HepG2 (cell line): Measurements from ENCODE around the gene PFKL. TPM values are rescaled to one million over a fixed set of nuclear protein-coding genes. Genes with fewer than 3 reads are reported as not detected.

Source experiments
- ATAC-seq: fragments of 200-7000 bp; cut with Tn5 transposase; 3 replicates; pipeline ENCODE4 v1.9.1; 2020; ENCODE audit warnings: mild to moderate bottlenecking, moderate library complexity
- BruUV-seq: library from RNA; stranded (reverse); fragments of 400-500 nt; replicated peaks from 2 replicates; lab custom pipeline; 2021; lab: Mats Ljungman, UMichigan
- CTCF ChIA-PET: fragments of 300-600 bp; formaldehyde crosslinking; extraction: SDS; loops from one replicate; lab custom pipeline; 2021; ENCODE audit warnings: low total read pairs, inconsistent platforms, low intra/inter-chr PET ratio; lab: Yijun Ruan, JAX
- POLR2A ChIA-PET: fragments of 350-600 bp; sonication (Branson Sonifier 250); formaldehyde crosslinking; loops from one replicate; lab custom pipeline; 2020; ENCODE audit warnings: antibody characterized with exemption, inconsistent platforms; lab: Yijun Ruan, JAX
- DNase-seq: peaks from one replicate; pipeline ENCODE4 v3.0.0-alpha.2; 2015; ENCODE audit warnings: low spot score
- FAIRE-seq: peaks from 3 replicates; lab custom pipeline; 2011; peaks lifted over from hg19 to GRCh38; lab: Jason Lieb, UNC
- H2AFZ ChIP-seq: one replicate; pipeline ENCODE4 v1.6.1; 2011; ENCODE audit warnings: low read length, inconsistent platforms
- H3K27ac ChIP-seq: fragments of 300-600 bp; 3 replicates; pipeline ENCODE4 v1.8.0; 2011; ENCODE audit warnings: mixed run types, mild to moderate bottlenecking, mixed read lengths, low read length, inconsistent platforms; ENCODE audit not compliant: insufficient read depth; ENCODE audit errors: extremely low read length
- H3K27me3 ChIP-seq, 2 experiments: fragments of 200-600 bp in 1 of 2; 2 replicates in 1 of 2; 3 replicates in 1 of 2; pipeline versions ENCODE4 v1.6.0 to v1.8.0; 2011; ENCODE audit warnings: low read length in 2 of 2, mild to moderate bottlenecking in 2 of 2, moderate library complexity in 2 of 2, inconsistent platforms in 1 of 2; ENCODE audit not compliant: insufficient read depth in 2 of 2, control insufficient read depth in 1 of 2
- H3K36me3 ChIP-seq, 2 experiments: fragments of 200-600 bp in 1 of 2; replicated peaks in 1 of 2; 2 replicates in 1 of 2; 3 replicates in 1 of 2; pipeline versions ENCODE4 v1.5.1 to v1.8.0; 2011; ENCODE audit warnings: low read length in 2 of 2, inconsistent platforms in 1 of 2; ENCODE audit not compliant: insufficient read depth in 2 of 2, control insufficient read depth in 1 of 2
- H3K4me1 ChIP-seq: 2 replicates; pipeline ENCODE4 v1.5.1; 2012; ENCODE audit warnings: low read length, inconsistent platforms; ENCODE audit not compliant: insufficient read depth
- H3K4me2 ChIP-seq: 2 replicates; pipeline ENCODE4 v1.6.0; 2011; ENCODE audit warnings: low read depth, low read length, inconsistent platforms
- H3K4me3 ChIP-seq, 3 experiments: fragments of 200-600 bp in 1 of 3; sonication (generic), shearing (Covaris generic) in 1 of 3; replicated peaks in 1 of 3; 2 replicates each; pipeline ENCODE4 v1.5.1; 2011 to 2016; ENCODE audit warnings: low read length in 3 of 3, inconsistent platforms in 2 of 3, low read depth in 2 of 3, mild to moderate bottlenecking in 2 of 3, control low read depth in 1 of 3, mixed read lengths in 1 of 3; ENCODE audit not compliant: insufficient read depth in 1 of 3
- H3K79me2 ChIP-seq: one replicate; pipeline ENCODE4 v1.6.1; 2011; ENCODE audit warnings: low read length, inconsistent platforms; ENCODE audit not compliant: insufficient read depth
- H3K9ac ChIP-seq: 2 replicates; pipeline ENCODE4 v1.6.0; 2011; ENCODE audit warnings: mild to moderate bottlenecking, low read depth, low read length, inconsistent platforms; ENCODE audit not compliant: insufficient read depth
- H3K9me3 ChIP-seq: 2 replicates; pipeline ENCODE4 v1.5.1; 2012; ENCODE audit warnings: mild to moderate bottlenecking, low read length
- H4K20me1 ChIP-seq: 2 replicates; pipeline ENCODE4 v1.6.0; 2011; ENCODE audit warnings: inconsistent platforms, mild to moderate bottlenecking, low read length, moderate library complexity; ENCODE audit not compliant: insufficient read depth
- DNMT1 ChIP-seq: sonication (generic); formaldehyde crosslinking; IDR thresholded peaks from 2 replicates; pipeline ENCODE4 v1.5.1; 2020; ENCODE audit warnings: mild to moderate bottlenecking, missing genetic modification reagents
- FOXA1 ChIP-seq, 2 experiments: fragments of 450-650 bp in 1 of 2; sonication (generic) in 1 of 2; formaldehyde crosslinking in 1 of 2; IDR thresholded peaks; 2 replicates each; pipeline versions ENCODE4 v1.4.0 to v1.6.1; 2016 to 2020; ENCODE audit warnings: missing genetic modification reagents in 1 of 2
- IKZF4 ChIP-seq: sonication (generic); formaldehyde crosslinking; IDR thresholded peaks from 2 replicates; pipeline ENCODE4 v1.5.1; 2020; ENCODE audit warnings: borderline replicate concordance, mild to moderate bottlenecking, low read depth, missing genetic modification reagents; ENCODE audit errors: not compliant biosample characterization
- JARID2 ChIP-seq: sonication (generic); formaldehyde crosslinking; IDR thresholded peaks from 2 replicates; pipeline ENCODE4 v1.8.1; 2023; ENCODE audit warnings: missing genetic modification reagents, inconsistent platforms; ENCODE audit not compliant: insufficient replicate concordance
- MAFK ChIP-seq, 2 experiments: IDR thresholded peaks in 1 of 2; conservative IDR thresholded peaks in 1 of 2; 2 replicates each; pipeline ENCODE4 v1.6.1; 2011; ENCODE audit warnings: improper control_type of control experiment in 2 of 2, low read length in 2 of 2
- MEF2D ChIP-seq: sonication (generic); formaldehyde crosslinking; IDR thresholded peaks from 2 replicates; pipeline ENCODE4 v1.5.1; 2020; ENCODE audit warnings: mild to moderate bottlenecking, missing genetic modification reagents
- PHF20 ChIP-seq: sonication (generic); formaldehyde crosslinking; IDR thresholded peaks from 2 replicates; pipeline ENCODE4 v1.5.0; 2020; ENCODE audit warnings: mild to moderate bottlenecking, missing genetic modification reagents
- ZBTB25 ChIP-seq: IDR thresholded peaks from 2 replicates; pipeline ENCODE4 v1.6.1; 2018; ENCODE audit warnings: missing genetic modification reagents
- ZBTB34 ChIP-seq: sonication (generic); formaldehyde crosslinking; IDR thresholded peaks from 2 replicates; pipeline ENCODE4 v1.8.0; 2022; ENCODE audit warnings: mild to moderate bottlenecking, missing genetic modification reagents
- ZGPAT ChIP-seq: IDR thresholded peaks from 2 replicates; pipeline ENCODE4 v1.6.1; 2016; ENCODE audit warnings: mild to moderate bottlenecking
- ZNF225 ChIP-seq: sonication (generic); formaldehyde crosslinking; IDR thresholded peaks from 2 replicates; pipeline ENCODE4 v1.4.0; 2020; ENCODE audit warnings: mild to moderate bottlenecking, missing genetic modification reagents
- ZNF562 ChIP-seq: sonication (generic); formaldehyde crosslinking; IDR thresholded peaks from 2 replicates; pipeline ENCODE4 v1.8.0; 2022; ENCODE audit warnings: missing genetic modification reagents, borderline replicate concordance
- ZNF83 ChIP-seq: sonication (generic); formaldehyde crosslinking; IDR thresholded peaks from 2 replicates; pipeline ENCODE4 v1.4.0; 2020; ENCODE audit warnings: missing genetic modification reagents, mild to moderate bottlenecking, borderline replicate concordance
- ZNF841 ChIP-seq: sonication (generic); formaldehyde crosslinking; IDR thresholded peaks from 2 replicates; pipeline ENCODE4 v1.8.1; 2023; ENCODE audit warnings: missing genetic modification reagents, borderline replicate concordance
- WGBS: methylation state at CpG from one replicate; pipeline ENCODE4 v1.1.6; 2017; ENCODE audit warnings: low lambda C conversion rate; 5-methylcytosine and 5-hydroxymethylcytosine counted together
- in situ Hi-C: cut with HindIII; loops from 2 replicates; pipeline ENCODE4 v1.10.0; 2017; ENCODE audit warnings: low pct_unique_long_range_greater_than_20kb; ENCODE audit not compliant: extremely low pct_ligation_motif_present
- intact Hi-C: fragments of 100-400 bp; cut with micrococcal nuclease; formaldehyde crosslinking; loops from one replicate; pipeline ENCODE4 v1.10.0; 2022; ENCODE audit not compliant: unreplicated experiment
- polyA plus RNA-seq, 8 experiments: library from polyadenylated mRNA; depleted of rRNA in 3 of 8; stranded (reverse) in 7 of 8; unstranded in 1 of 8; fragments of >200 nt; fragmentation: Illumina TruSeq in 4 of 8; extraction: Trizol in 4 of 8; gene quantifications; 2 replicates each; pipeline versions ENCODE4 v1.2.1 to v1.2.3, GENCODE V29; 2011 to 2016; ENCODE audit warnings: low read depth in 4 of 8, missing spikeins in 1 of 8, mixed read lengths in 1 of 8; ENCODE audit not compliant: insufficient read depth in 1 of 8
- total RNA-seq, 5 experiments: library from RNA; depleted of rRNA; stranded (reverse); fragments of >200 nt; fragmentation: Illumina TruSeq; extraction: Trizol; gene quantifications; 2 replicates each; pipeline ENCODE4 v1.2.3, GENCODE V29; 2016; ENCODE audit warnings: low read depth in 1 of 5
- TF ChIP-seq, protein P1 (sequence below): conservative IDR thresholded peaks from 2 replicates; pipeline ENCODE4 v1.6.1; 2018; ENCODE audit warnings: missing genetic modification reagents
- TF ChIP-seq, protein P2 (sequence below): sonication (generic); formaldehyde crosslinking; IDR thresholded peaks from 2 replicates; pipeline ENCODE4 v1.4.0; 2020; ENCODE audit warnings: missing genetic modification reagents, mild to moderate bottlenecking, borderline replicate concordance

PFKL gene
- total and polyA plus RNA-seq, 2 of the 13 experiments (the other 11 are each of a cell fraction or from before 2014, with no cell fraction given), result 92.8 to 106 TPM

GRCh38 chr21:44272284-44272858 lies 27.5 kb upstream of the PFKL start (continued):
- TF ChIP-seq, protein P1, sequence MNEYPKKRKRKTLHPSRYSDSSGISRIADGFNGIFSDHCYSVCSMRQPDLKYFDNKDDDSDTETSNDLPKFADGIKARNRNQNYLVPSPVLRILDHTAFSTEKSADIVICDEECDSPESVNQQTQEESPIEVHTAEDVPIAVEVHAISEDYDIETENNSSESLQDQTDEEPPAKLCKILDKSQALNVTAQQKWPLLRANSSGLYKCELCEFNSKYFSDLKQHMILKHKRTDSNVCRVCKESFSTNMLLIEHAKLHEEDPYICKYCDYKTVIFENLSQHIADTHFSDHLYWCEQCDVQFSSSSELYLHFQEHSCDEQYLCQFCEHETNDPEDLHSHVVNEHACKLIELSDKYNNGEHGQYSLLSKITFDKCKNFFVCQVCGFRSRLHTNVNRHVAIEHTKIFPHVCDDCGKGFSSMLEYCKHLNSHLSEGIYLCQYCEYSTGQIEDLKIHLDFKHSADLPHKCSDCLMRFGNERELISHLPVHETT (CRISPR knock-in tag), result no peak

- Histone ChIP-seq H3K4me1 (no peaks in the 10 kb centered on the region), H3K9ac (no peak overlapping the region), H3K27ac (no peak overlapping the region), H3K4me2 (no peak overlapping the region), H3K27me3 (no peaks in the 10 kb centered on the region), H2AFZ (no peak overlapping the region), H3K36me3 (no peaks in the 10 kb centered on the region), H3K4me3 (no peak overlapping the region), H3K79me2 (no peaks in the 10 kb centered on the region), H3K9me3 (no peaks in the 10 kb centered on the region), H4K20me1 (no peaks in the 10 kb centered on the region)
- ChIA-PET POLR2A (no interaction called here), CTCF (no interaction called here)
- no peak for FAIRE-seq
- DNase-seq, result no peak
- intact Hi-C loops (no loop called here), in situ Hi-C loops (no loop called here)
- WGBS, result 100% methylated on average over 1 of the region's 7 CpGs
- BruUV-seq, result no TSS peak
- TF ChIP-seq, protein P2, sequence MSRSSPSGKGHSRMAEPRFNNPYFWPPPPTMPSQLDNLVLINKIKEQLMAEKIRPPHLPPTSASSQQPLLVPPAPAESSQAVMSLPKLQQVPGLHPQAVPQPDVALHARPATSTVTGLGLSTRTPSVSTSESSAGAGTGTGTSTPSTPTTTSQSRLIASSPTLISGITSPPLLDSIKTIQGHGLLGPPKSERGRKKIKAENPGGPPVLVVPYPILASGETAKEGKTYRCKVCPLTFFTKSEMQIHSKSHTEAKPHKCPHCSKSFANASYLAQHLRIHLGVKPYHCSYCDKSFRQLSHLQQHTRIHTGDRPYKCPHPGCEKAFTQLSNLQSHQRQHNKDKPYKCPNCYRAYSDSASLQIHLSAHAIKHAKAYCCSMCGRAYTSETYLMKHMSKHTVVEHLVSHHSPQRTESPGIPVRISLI (CRISPR knock-in tag), result no peak
- TF ChIP-seq ZNF83 (CRISPR knock-in tag), result no peak
- TF ChIP-seq ZNF841 (CRISPR knock-in tag), result no peak
- no peak for TF ChIP-seq PHF20 (CRISPR knock-in tag)
- TF ChIP-seq DNMT1, result no peak
- TF ChIP-seq IKZF4, result no peak
- no peak for TF ChIP-seq ZBTB34 (CRISPR knock-in tag)
- no peak for TF ChIP-seq ZBTB25 (CRISPR knock-in tag)
- no peak for TF ChIP-seq MAFK (conservative IDR thresholded peaks at IDR 0.05 in 1 of 2, IDR thresholded peaks at IDR 0.05 in 1 of 2; ENCODE audit: low read length in 2 of 2)
- TF ChIP-seq JARID2, result no peak
- TF ChIP-seq ZNF225, result no peak
- no peak for TF ChIP-seq FOXA1 (IDR thresholded peaks at IDR 0.05)
- no peak for TF ChIP-seq FOXA1 (CRISPR knock-in tag; IDR thresholded peaks at IDR 0.05)
- no peak for TF ChIP-seq MEF2D (CRISPR knock-in tag)
- TF ChIP-seq ZNF562 (CRISPR knock-in tag), result no peak
- no peak for TF ChIP-seq ZGPAT (CRISPR knock-in tag)
- no peak; the same call in 2 of the 3 replicates for ATAC-seq
These were observed 26.8 kb upstream of the PFKL start for GRCh38 chr21:44273046-44273445.
